ENCODE measurements around the gene RBMY1J. TPM values are rescaled to one million over a fixed set of nuclear protein-coding genes. Genes with fewer than 3 reads are reported as not detected.
"Not testable (repeated sequence)": the region's sequence is repeated elsewhere in the genome, so short reads cannot be mapped to it uniquely, and the experiment has no call there.

Gene RBMY1J
- total RNA-seq: not detected
- long read RNA-seq, donor 1: 0 reads
- long read RNA-seq, donor 2: 0 reads

DNA sequence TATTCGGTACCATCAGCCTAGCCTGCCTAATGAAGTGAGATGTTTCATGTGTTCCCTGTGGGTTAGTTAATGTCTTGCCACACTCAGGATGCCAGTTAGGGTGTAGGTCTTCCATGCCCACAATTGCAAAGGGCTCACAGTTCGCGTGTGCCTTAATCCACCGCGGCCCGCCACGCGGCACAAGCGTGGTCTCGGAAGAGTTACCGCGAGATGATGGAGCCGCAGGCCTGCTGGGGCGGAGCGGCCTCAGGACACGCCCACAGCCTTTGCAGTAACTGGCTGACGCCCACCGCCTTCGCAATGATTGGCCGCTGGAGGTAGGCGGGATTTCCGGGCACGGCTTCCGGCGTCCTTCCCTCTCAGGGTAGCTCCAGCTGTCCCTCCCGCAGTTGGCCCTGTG, at the start of gene RBMY1J:
TSS of gene RBMY1J (plus strand) at position 301 of the 400 bp plus-strand sequence. CDS start 2,038 bp downstream, outside the sequence.
- H3K4me1 ChIP-seq (ENCODE audit: low read depth); ATAC-seq; H3K4me3 ChIP-seq; DNase-seq; H3K36me3 ChIP-seq (ENCODE audit: low read depth); H3K9me3 ChIP-seq; intact Hi-C loops (cut with DNase I, micrococcal nuclease): not testable (repeated sequence)

DNA sequence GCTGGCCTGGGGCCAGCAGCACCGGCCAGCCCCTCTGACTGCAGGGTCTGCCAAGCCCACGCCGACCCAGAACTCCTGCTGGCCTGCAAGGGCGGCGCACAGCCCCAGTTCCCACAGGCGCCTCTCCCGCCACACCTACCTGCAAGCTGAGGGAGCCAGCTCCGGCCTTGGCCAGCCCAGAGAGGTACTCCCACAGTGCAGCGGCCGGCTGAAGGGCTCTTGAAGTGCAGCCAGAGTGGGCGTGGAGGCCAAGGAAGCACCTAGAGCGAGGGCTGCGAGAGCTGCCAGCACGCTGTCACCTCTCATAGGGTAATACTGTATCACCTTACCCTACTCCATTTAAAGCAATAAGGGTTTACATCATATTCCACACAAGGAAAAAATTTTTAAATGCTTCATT, 35.8 kb upstream of the RBMY1J start:
- TF ChIP-seq, protein P1, sequence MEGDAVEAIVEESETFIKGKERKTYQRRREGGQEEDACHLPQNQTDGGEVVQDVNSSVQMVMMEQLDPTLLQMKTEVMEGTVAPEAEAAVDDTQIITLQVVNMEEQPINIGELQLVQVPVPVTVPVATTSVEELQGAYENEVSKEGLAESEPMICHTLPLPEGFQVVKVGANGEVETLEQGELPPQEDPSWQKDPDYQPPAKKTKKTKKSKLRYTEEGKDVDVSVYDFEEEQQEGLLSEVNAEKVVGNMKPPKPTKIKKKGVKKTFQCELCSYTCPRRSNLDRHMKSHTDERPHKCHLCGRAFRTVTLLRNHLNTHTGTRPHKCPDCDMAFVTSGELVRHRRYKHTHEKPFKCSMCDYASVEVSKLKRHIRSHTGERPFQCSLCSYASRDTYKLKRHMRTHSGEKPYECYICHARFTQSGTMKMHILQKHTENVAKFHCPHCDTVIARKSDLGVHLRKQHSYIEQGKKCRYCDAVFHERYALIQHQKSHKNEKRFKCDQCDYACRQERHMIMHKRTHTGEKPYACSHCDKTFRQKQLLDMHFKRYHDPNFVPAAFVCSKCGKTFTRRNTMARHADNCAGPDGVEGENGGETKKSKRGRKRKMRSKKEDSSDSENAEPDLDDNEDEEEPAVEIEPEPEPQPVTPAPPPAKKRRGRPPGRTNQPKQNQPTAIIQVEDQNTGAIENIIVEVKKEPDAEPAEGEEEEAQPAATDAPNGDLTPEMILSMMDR (IDR thresholded peaks at IDR 0.05): no peak
- Histone ChIP-seq H3K36me3 (ENCODE audit: low read depth) (no peaks in the 10 kb centered on the region), H3K4me1 (ENCODE audit: low read depth) (no peaks in the 10 kb centered on the region), H3K4me3 (no peak overlapping the region), H3K9me3 (no peaks in the 10 kb centered on the region)
- ATAC-seq: no peak
- DNase-seq: no peak
- intact Hi-C loops (cut with DNase I, micrococcal nuclease): no loop called here

DNA sequence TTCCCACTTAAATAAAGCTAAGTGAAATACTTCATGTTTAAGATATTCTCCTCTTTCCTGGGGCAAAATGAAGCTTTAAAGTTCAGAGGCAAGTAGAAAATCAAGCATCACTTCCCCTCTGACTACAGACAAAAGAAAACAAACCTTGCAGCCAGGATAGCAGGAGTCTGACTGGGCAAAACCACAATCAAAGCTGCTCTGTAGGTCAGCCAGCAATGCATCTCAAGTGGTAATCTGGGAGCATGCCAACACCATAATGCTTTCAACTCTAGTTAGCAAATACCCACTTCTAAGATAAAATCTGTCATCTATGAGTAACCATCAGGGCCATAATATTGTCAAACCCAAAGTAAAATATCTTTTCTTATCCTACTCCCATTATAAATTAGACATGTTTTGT, 32.6 kb upstream of the RBMY1J start:
- ATAC-seq (no peak), DNase-seq (peak in 1 of 3 donors; percentile 24)
- TF ChIP-seq, protein P1 (IDR thresholded peaks at IDR 0.05): no peak
- Histone ChIP-seq H3K4me1 (ENCODE audit: low read depth) (no peaks in the 10 kb centered on the region), H3K36me3 (ENCODE audit: low read depth) (no peaks in the 10 kb centered on the region), H3K9me3 (no peaks in the 10 kb centered on the region), H3K4me3 (no peak overlapping the region)
- intact Hi-C loops (cut with DNase I, micrococcal nuclease): no loop called here

DNA sequence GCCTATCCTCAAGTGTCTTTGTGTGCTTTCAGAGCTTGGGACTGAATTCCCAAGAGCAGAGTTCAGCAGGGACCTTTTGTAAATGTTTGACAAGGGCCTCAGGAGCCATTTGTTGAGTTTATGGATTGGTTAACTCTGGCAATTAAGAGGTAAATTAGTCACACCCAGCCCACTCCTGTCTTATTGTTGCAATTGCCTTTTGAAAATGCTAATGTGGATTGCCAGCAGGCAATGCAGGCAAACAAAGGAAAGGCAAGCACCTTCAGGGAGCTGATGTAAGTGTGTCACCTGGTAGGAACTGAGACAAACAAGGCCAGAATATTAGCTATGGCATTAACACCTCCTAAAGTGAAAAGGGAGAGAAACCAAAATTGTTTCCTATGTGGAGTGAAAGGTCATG, 29.7 kb upstream of the RBMY1J start:
- TF ChIP-seq, protein P1 (IDR thresholded peaks at IDR 0.05): no peak
- H3K9me3 ChIP-seq: no peaks in the 10 kb centered on the region
- no peaks in the 10 kb centered on the region for H3K36me3 ChIP-seq (ENCODE audit: low read depth)
- intact Hi-C loops (cut with DNase I, micrococcal nuclease): no loop called here
- H3K4me3 ChIP-seq: no peak overlapping the region
- DNase-seq (peak in 1 of 3 donors; percentile 23), ATAC-seq (no peak)
- H3K4me1 ChIP-seq (ENCODE audit: low read depth): no peaks in the 10 kb centered on the region

DNA sequence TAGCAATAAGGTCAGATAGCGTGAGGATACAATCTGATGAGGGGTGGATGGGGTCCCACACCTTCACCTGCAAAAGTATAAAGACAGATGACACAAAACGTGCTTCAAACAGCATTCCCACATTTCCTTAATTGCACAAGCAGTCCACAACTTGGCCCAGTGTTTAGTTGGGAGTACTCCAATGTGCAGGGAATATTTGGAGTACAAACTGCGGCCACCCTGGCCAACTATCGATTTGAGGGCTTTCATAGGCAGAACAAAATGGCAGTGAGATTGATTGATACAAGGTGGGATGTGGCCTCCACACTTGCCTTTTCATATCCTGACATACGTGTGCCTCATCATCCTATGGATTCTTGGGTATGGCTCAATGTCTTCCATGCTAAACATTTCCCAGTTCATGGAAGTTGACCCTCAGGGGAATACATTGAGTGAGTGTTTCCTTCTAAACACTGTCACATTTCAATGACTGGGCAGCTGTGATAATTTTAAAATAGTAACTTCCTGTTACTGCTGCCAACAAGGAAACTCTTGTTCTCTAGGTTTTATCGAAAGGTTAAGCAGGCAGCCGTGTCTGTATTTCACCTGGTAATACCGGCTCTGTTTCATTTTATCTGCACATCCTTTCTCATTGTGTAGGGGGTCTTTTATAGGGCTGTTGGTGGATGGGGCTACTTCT, 41.6 kb downstream of the RBMY1J start:
- DNase-seq; intact Hi-C loops (cut with DNase I, micrococcal nuclease); H3K36me3 ChIP-seq (ENCODE audit: low read depth); H3K4me1 ChIP-seq (ENCODE audit: low read depth); H3K9me3 ChIP-seq; ATAC-seq; H3K4me3 ChIP-seq: not testable (repeated sequence)

DNA sequence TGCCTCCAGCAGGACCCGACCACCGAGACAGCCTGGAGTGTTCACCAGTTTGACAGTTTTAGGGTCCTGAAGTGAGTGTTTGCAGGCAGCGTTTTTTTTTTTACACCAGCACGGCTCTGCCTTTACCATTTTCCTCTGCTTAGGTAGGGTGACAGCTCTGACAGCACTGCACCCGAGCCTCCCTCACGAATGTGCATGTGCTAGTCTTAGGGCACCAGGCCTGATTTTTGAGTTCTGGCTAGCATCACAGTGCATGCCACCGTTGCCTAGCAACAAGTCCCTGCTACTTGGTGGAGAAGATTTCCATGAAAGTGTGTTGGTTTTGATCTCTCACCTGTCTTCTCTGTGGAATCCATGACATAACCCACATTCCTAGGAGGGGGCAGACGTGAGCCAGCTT, 52.3 kb downstream of the RBMY1J start:
- H3K4me3 ChIP-seq; intact Hi-C loops (cut with DNase I, micrococcal nuclease); DNase-seq: not testable (repeated sequence)

DNA sequence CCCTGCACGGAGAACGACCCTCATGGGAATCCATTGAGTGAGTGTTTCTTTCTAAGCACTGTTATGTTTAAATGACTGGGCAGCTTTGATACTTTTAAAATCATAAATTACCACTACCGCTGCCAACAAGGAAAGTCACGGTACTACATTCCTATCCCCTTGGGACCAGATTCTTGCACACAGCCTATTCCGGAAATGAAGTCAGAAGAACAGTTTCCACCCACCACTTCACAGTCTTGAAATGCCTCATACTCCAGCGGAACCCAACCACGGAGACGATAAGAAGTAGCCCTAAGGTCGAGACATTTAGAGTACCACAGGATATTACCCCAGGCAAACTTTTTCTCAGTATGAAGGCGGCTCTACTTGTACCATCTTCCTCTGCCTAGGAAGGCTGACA, 58.8 kb downstream of the RBMY1J start:
- H3K4me3 ChIP-seq; H3K36me3 ChIP-seq (ENCODE audit: low read depth); H3K4me1 ChIP-seq (ENCODE audit: low read depth); intact Hi-C loops (cut with DNase I, micrococcal nuclease); H3K9me3 ChIP-seq; DNase-seq; ATAC-seq: not testable (repeated sequence)

More for the DNA sequence above, 52.3 kb downstream of the RBMY1J start:
- not testable (repeated sequence) for H3K9me3 ChIP-seq; H3K36me3 ChIP-seq (ENCODE audit: low read depth); H3K4me1 ChIP-seq (ENCODE audit: low read depth); ATAC-seq

Other genes with a start within 250 kb of the RBMY1J start
- gene RBMY1F, start 220.5 kb upstream of the RBMY1J start, total RNA-seq: not detected

Data from mucosa of descending colon (tissue), 3 donors.